Caco-2 (cell line): ENCODE measurements around the gene ATG7. TPM values are rescaled to one million over a fixed set of nuclear protein-coding genes. Genes with fewer than 3 reads are reported as not detected.

Experiments
- BruUV-seq: library from RNA; stranded (reverse); fragments of 400-500 nt; replicated peaks from 2 replicates; lab custom pipeline; 2021; lab: Mats Ljungman, UMichigan
- CTCF ChIA-PET: fragments of 300-600 bp; sonication (Branson Sonifier 250); formaldehyde crosslinking; loops from one replicate; lab custom pipeline; 2022; ENCODE audit warnings: antibody characterized with exemption; lab: Charles Lee
- POLR2A ChIA-PET: fragments of 300-600 bp; sonication (Branson Sonifier 250); formaldehyde crosslinking; loops from one replicate; lab custom pipeline; 2022; ENCODE audit warnings: antibody characterized with exemption; lab: Charles Lee
- DNase-seq, 2 experiments: peaks; one replicate each; pipeline versions ENCODE4 v3.0.0 to v3.0.0-alpha.2; 2020 to 2022
- H3K27me3 ChIP-seq: replicated peaks from 2 replicates; pipeline ENCODE4 v1.6.0; 2011; ENCODE audit warnings: low read length; ENCODE audit not compliant: control insufficient read depth, insufficient read depth
- H3K36me3 ChIP-seq: 2 replicates; pipeline ENCODE4 v1.5.1; 2011; ENCODE audit warnings: low read length; ENCODE audit not compliant: control insufficient read depth, insufficient read depth
- H3K4me1 ChIP-seq: fragments of 250-450 bp; sonication (Bioruptor Pico); 2 replicates; pipeline ENCODE4 v1.5.1; 2020; ENCODE audit warnings: mild to moderate bottlenecking
- H3K4me3 ChIP-seq: 2 replicates; pipeline ENCODE4 v1.5.1; 2011; ENCODE audit warnings: low read depth, mild to moderate bottlenecking, control low read depth, low read length
- H3K9me3 ChIP-seq: fragments of 250-450 bp; sonication (Bioruptor Pico); 2 replicates; pipeline ENCODE4 v1.5.1; 2020; ENCODE audit warnings: mild to moderate bottlenecking, moderate library complexity
- H3K27ac Mint-ChIP-seq: one replicate; pipeline ENCODE4 v1.8.0; 2022; ENCODE audit warnings: mixed read lengths; ENCODE audit not compliant: unreplicated experiment
- H3K27me3 Mint-ChIP-seq: one replicate; pipeline ENCODE4 v1.8.0; 2022; ENCODE audit warnings: mixed read lengths; ENCODE audit not compliant: insufficient read depth, unreplicated experiment
- H3K36me3 Mint-ChIP-seq: one replicate; pipeline ENCODE4 v1.8.0; 2022; ENCODE audit warnings: mild to moderate bottlenecking, mixed read lengths; ENCODE audit not compliant: insufficient read depth, unreplicated experiment
- H3K4me1 Mint-ChIP-seq: one replicate; pipeline ENCODE4 v1.8.0; 2022; ENCODE audit warnings: low read depth, mixed read lengths; ENCODE audit not compliant: unreplicated experiment
- H3K4me3 Mint-ChIP-seq: one replicate; pipeline ENCODE4 v1.8.0; 2022; ENCODE audit warnings: mild to moderate bottlenecking, moderate library complexity, mixed read lengths; ENCODE audit not compliant: unreplicated experiment
- H3K9me3 Mint-ChIP-seq: one replicate; pipeline ENCODE4 v1.8.0; 2022; ENCODE audit warnings: mixed read lengths; ENCODE audit not compliant: unreplicated experiment
- intact Hi-C: fragments of 100-400 bp; cut with micrococcal nuclease; formaldehyde crosslinking; loops from one replicate; pipeline ENCODE4 v1.10.0; 2022; ENCODE audit not compliant: unreplicated experiment
- total RNA-seq: library from RNA; stranded (reverse); gene quantifications from 2 replicates; pipeline ENCODE4 v1.2.3, GENCODE V29; 2022
- TF ChIP-seq, protein P1 (sequence below), 2 experiments: fragments of 200-600 bp in 1 of 2; IDR thresholded peaks; 1 replicate in 1 of 2; 2 replicates in 1 of 2; pipeline versions ENCODE4 v1.5.1 to v1.8.0; 2011 to 2022; ENCODE audit warnings: antibody characterized with exemption in 1 of 2, control low read depth in 1 of 2, inconsistent platforms in 1 of 2, low read depth in 1 of 2, low read length in 1 of 2, mild to moderate bottlenecking in 1 of 2, moderate library complexity in 1 of 2; ENCODE audit not compliant: insufficient read depth in 1 of 2, severe bottlenecking in 1 of 2, unreplicated experiment in 1 of 2

The ATG7 gene
- total RNA-seq, 1 experiment from 2014 or later, result 24.4 TPM

DNA sequence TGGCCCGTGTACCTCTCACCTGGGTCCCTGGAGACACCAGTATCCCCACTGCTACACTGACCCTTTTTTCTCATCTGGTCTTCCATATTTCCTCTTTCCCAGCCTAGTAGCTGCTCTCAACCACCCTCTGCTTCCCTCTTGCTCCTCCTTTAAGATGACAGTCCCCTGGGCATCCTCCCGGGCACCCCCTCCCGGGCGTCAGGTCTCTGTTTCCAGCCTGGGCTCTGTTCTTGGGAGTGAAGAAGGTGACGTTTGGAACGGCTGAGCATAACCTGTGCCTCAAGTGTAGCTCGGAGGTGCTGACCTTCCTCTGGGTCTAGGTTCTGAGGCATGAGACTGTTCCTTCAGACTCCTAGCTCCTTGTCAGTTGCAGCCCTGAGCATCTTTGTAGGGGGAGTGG, 270.4 kb downstream of the ATG7 start:
- H3K36me3 ChIP-seq, result no peaks in the 10 kb centered on the region
- no peaks in the 10 kb centered on the region for H3K4me1 Mint-ChIP-seq
- no peaks in the 10 kb centered on the region for H3K27me3 ChIP-seq
- no peak overlapping the region for H3K4me3 ChIP-seq
- H3K9me3 Mint-ChIP-seq, result no peaks in the 10 kb centered on the region
- H3K9me3 ChIP-seq, result no peaks in the 10 kb centered on the region
- peaks cover 12% of the 10 kb centered on the region for H3K36me3 Mint-ChIP-seq
- intact Hi-C loops, result no loop called here
- no peak overlapping the region for H3K27ac Mint-ChIP-seq
- ChIA-PET POLR2A (no interaction called here), CTCF (no interaction called here)
- TF ChIP-seq, protein P1, sequence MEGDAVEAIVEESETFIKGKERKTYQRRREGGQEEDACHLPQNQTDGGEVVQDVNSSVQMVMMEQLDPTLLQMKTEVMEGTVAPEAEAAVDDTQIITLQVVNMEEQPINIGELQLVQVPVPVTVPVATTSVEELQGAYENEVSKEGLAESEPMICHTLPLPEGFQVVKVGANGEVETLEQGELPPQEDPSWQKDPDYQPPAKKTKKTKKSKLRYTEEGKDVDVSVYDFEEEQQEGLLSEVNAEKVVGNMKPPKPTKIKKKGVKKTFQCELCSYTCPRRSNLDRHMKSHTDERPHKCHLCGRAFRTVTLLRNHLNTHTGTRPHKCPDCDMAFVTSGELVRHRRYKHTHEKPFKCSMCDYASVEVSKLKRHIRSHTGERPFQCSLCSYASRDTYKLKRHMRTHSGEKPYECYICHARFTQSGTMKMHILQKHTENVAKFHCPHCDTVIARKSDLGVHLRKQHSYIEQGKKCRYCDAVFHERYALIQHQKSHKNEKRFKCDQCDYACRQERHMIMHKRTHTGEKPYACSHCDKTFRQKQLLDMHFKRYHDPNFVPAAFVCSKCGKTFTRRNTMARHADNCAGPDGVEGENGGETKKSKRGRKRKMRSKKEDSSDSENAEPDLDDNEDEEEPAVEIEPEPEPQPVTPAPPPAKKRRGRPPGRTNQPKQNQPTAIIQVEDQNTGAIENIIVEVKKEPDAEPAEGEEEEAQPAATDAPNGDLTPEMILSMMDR (IDR thresholded peaks at IDR 0.05; ENCODE audit: insufficient read depth in 1 of 2, low read depth in 1 of 2, low read length in 1 of 2, severe bottlenecking in 1 of 2, unreplicated experiment in 1 of 2), result no peak
- H3K4me1 ChIP-seq, result no peaks in the 10 kb centered on the region
- H3K4me3 Mint-ChIP-seq, result no peak overlapping the region
- no TSS peak for BruUV-seq
- H3K27me3 Mint-ChIP-seq, result no peaks in the 10 kb centered on the region
- DNase-seq, result no peak

DNA sequence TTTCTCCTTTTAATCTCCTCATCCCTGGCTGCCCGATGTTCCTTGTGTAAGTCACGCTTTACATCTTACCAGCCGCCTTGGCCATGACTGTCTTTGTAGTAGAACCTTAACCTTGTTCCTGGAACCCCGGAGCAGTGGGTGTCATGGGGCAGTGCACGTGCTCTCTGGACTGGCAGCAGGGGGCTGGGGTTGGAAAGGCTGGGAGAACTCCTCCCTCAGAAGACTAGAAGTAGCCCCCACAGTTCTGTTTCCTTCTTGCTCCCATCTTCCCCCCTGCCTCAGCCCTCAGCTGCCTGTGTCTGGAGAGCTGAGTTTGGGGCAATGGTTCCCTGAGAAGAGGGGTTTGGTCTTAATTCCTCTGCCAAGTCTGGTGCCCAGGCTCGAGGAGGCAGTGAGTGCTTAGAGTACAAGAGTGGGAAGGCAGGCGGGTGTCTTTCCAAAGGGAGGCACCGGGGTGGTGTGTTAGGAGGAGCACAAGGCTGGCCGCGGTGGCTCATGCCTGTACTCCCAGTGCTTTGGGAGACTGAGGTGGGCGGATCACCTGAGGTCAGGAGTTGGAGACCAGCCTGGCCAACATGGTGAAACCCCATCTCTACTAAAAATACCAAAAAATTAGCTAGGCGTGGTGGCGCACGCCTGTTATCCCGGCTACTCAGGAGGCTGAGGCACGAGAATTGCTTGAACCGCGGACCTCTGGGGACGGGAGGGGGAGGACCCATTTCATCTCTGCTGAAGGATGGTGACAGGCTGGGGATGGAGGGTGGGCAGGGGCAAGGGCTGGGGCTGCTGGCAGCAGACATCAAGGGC, 271.1 kb downstream of the ATG7 start:
- TF ChIP-seq, protein P1 (IDR thresholded peaks at IDR 0.05; ENCODE audit: insufficient read depth in 1 of 2, low read depth in 1 of 2, low read length in 1 of 2, severe bottlenecking in 1 of 2, unreplicated experiment in 1 of 2), result no peak
- no peak overlapping the region for H3K4me3 Mint-ChIP-seq
- H3K36me3 Mint-ChIP-seq, result peaks cover 12% of the 10 kb centered on the region
- H3K4me1 Mint-ChIP-seq, result no peaks in the 10 kb centered on the region
- no peaks in the 10 kb centered on the region for H3K27me3 Mint-ChIP-seq
- Histone ChIP-seq H3K36me3 (no peaks in the 10 kb centered on the region), H3K9me3 (no peaks in the 10 kb centered on the region), H3K4me3 (no peak overlapping the region), H3K4me1 (no peaks in the 10 kb centered on the region), H3K27me3 (no peaks in the 10 kb centered on the region)
- CTCF ChIA-PET, result interaction anchor here (0.7 kb wide), 1 partner anchor 16 kb away, joined by 4 read pairs; no protein-coding TSS in a partner anchor
- no peak for DNase-seq
- no peaks in the 10 kb centered on the region for H3K9me3 Mint-ChIP-seq
- intact Hi-C loops, result no loop called here
- no peak overlapping the region for H3K27ac Mint-ChIP-seq
- POLR2A ChIA-PET, result no interaction called here
- BruUV-seq, result no TSS peak

DNA sequence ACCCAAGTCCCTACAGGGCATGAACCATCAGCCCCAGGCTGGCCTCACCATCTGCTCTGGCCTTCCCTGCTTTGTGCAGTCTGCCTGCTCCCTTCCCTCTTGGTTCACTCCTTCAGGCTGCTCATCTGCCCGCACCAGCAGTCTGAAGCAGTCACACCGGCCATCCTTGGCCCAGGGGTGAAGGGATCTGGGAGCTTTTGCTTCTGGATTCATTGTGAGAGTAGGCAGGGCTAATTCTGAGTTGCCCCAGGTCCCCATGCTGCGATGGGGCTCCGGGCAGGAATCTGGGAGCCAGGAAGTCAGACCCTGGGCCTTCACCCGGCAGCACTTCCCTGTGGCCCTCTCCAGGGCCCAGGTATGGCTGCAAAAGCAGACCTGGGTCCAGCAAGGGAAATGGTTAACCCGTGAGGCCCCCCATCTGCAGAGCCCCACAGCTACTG, 271.8 kb downstream of the ATG7 start:
- peaks cover 12% of the 10 kb centered on the region for H3K36me3 Mint-ChIP-seq
- intact Hi-C loops, result no loop called here
- Histone ChIP-seq H3K4me1 (no peaks in the 10 kb centered on the region), H3K4me3 (no peak overlapping the region), H3K9me3 (no peaks in the 10 kb centered on the region), H3K36me3 (no peaks in the 10 kb centered on the region), H3K27me3 (no peaks in the 10 kb centered on the region)
- no peak overlapping the region for H3K27ac Mint-ChIP-seq
- H3K4me1 Mint-ChIP-seq, result no peaks in the 10 kb centered on the region
- no peaks in the 10 kb centered on the region for H3K27me3 Mint-ChIP-seq
- TF ChIP-seq, protein P1 (IDR thresholded peaks at IDR 0.05; ENCODE audit: insufficient read depth in 1 of 2, low read depth in 1 of 2, low read length in 1 of 2, severe bottlenecking in 1 of 2, unreplicated experiment in 1 of 2), result no peak
- ChIA-PET POLR2A (no interaction called here), CTCF (interaction anchor here (0.7 kb wide), 1 partner anchor 16 kb away, joined by 4 read pairs; no protein-coding TSS in a partner anchor)
- DNase-seq, result no peak
- BruUV-seq, result no TSS peak
- no peaks in the 10 kb centered on the region for H3K9me3 Mint-ChIP-seq
- no peak overlapping the region for H3K4me3 Mint-ChIP-seq
